Measurements from ENCODE around the gene TNFAIP2.
"Not testable (repeated sequence)": the region's sequence is repeated elsewhere in the genome, so short reads cannot be mapped to it uniquely, and the experiment has no call there.

TNFAIP2 gene

GRCh38 chr14:103118663-103119404 is 4.4 kb upstream of the TNFAIP2 start:
- no peak overlapping the region for H3K9ac ChIP-seq (ENCODE audit: low read length)
- H3K36me3 ChIP-seq (ENCODE audit: control insufficient read depth, insufficient read depth, low read length), result no peaks in the 10 kb centered on the region
- peaks cover 25% of the 10 kb centered on the region for H3K4me1 ChIP-seq (ENCODE audit: control insufficient read depth, insufficient read depth, low read length)
- H3K9me3 ChIP-seq (ENCODE audit: control insufficient read depth, insufficient read depth, low read depth, low read length), result no peaks in the 10 kb centered on the region
- no peaks in the 10 kb centered on the region; the same call in 1 of the 2 replicates for H3K27me3 ChIP-seq (ENCODE audit: control insufficient read depth, insufficient read depth, low read length)
- no peak overlapping the region for H3K4me3 ChIP-seq (ENCODE audit: low read depth, low read length)
- H3K27ac ChIP-seq (ENCODE audit: low read depth, low read length), result no peak overlapping the region

GRCh38 chr14:103119527-103119926 is 3.7 kb upstream of the TNFAIP2 start:
- H3K9ac ChIP-seq (ENCODE audit: low read length); H3K27me3 ChIP-seq (ENCODE audit: control insufficient read depth, insufficient read depth, low read length); H3K4me3 ChIP-seq (ENCODE audit: low read depth, low read length); H3K9me3 ChIP-seq (ENCODE audit: control insufficient read depth, insufficient read depth, low read depth, low read length); H3K27ac ChIP-seq (ENCODE audit: low read depth, low read length); H3K36me3 ChIP-seq (ENCODE audit: control insufficient read depth, insufficient read depth, low read length): not testable (repeated sequence)
- H3K4me1 ChIP-seq (ENCODE audit: control insufficient read depth, insufficient read depth, low read length), result peaks cover 30% of the 10 kb centered on the region

- H3K27me3 ChIP-seq (ENCODE audit: control insufficient read depth, insufficient read depth, low read length), result peaks cover 21% of the 10 kb centered on the region; the same call in 1 of the 2 replicates
- H3K36me3 ChIP-seq (ENCODE audit: control insufficient read depth, insufficient read depth, low read length), result no peaks in the 10 kb centered on the region
- peaks cover 30% of the 10 kb centered on the region for H3K4me1 ChIP-seq (ENCODE audit: control insufficient read depth, insufficient read depth, low read length)
- H3K27ac ChIP-seq (ENCODE audit: low read depth, low read length), result no peak overlapping the region
- H3K9ac ChIP-seq (ENCODE audit: low read length), result peak overlapping the region; percentile 5
- no peak overlapping the region for H3K4me3 ChIP-seq (ENCODE audit: low read depth, low read length)
- H3K9me3 ChIP-seq (ENCODE audit: control insufficient read depth, insufficient read depth, low read depth, low read length), result no peaks in the 10 kb centered on the region
These were observed 2.0 kb upstream of the TNFAIP2 start for GRCh38 chr14:103121121-103121845.

GRCh38 chr14:103121846-103122584 is 1.2 kb upstream of the TNFAIP2 start:
- Histone ChIP-seq H3K4me1 (ENCODE audit: control insufficient read depth, insufficient read depth, low read length) (peaks cover 35% of the 10 kb centered on the region), H3K9me3 (ENCODE audit: control insufficient read depth, insufficient read depth, low read depth, low read length) (no peaks in the 10 kb centered on the region), H3K27me3 (ENCODE audit: control insufficient read depth, insufficient read depth, low read length) (peaks cover 25% of the 10 kb centered on the region; the same call in 1 of the 2 replicates), H3K27ac (ENCODE audit: low read depth, low read length) (peak overlapping the region; percentile 38; the same call in 1 of the 2 replicates), H3K36me3 (ENCODE audit: control insufficient read depth, insufficient read depth, low read length) (no peaks in the 10 kb centered on the region), H3K4me3 (ENCODE audit: low read depth, low read length) (peak overlapping the region; percentile 59), H3K9ac (ENCODE audit: low read length) (peak overlapping the region; percentile 37)

GRCh38 chr14:103122585-103122946 is 695 bp upstream of the TNFAIP2 start:
- Histone ChIP-seq H3K27ac (ENCODE audit: low read depth, low read length) (peak overlapping the region; percentile 38; the same call in 1 of the 2 replicates), H3K27me3 (ENCODE audit: control insufficient read depth, insufficient read depth, low read length) (peaks cover 28% of the 10 kb centered on the region; the same call in 1 of the 2 replicates), H3K4me3 (ENCODE audit: low read depth, low read length) (peak overlapping the region; percentile 59), H3K9ac (ENCODE audit: low read length) (peak overlapping the region; percentile 37), H3K4me1 (ENCODE audit: control insufficient read depth, insufficient read depth, low read length) (peaks cover 36% of the 10 kb centered on the region), H3K36me3 (ENCODE audit: control insufficient read depth, insufficient read depth, low read length) (no peaks in the 10 kb centered on the region), H3K9me3 (ENCODE audit: control insufficient read depth, insufficient read depth, low read depth, low read length) (no peaks in the 10 kb centered on the region)

GRCh38 chr14:103123634-103124500 is 606 bp downstream of the TNFAIP2 start:
- peak overlapping the region; percentile 59 for H3K4me3 ChIP-seq (ENCODE audit: low read depth, low read length)
- peaks cover 44% of the 10 kb centered on the region for H3K4me1 ChIP-seq (ENCODE audit: control insufficient read depth, insufficient read depth, low read length)
- H3K9me3 ChIP-seq (ENCODE audit: control insufficient read depth, insufficient read depth, low read depth, low read length), result no peaks in the 10 kb centered on the region
- H3K27ac ChIP-seq (ENCODE audit: low read depth, low read length), result no peak overlapping the region
- H3K9ac ChIP-seq (ENCODE audit: low read length), result peak overlapping the region; percentile 13
- H3K27me3 ChIP-seq (ENCODE audit: control insufficient read depth, insufficient read depth, low read length), result peaks cover 33% of the 10 kb centered on the region; the same call in 1 of the 2 replicates
- no peaks in the 10 kb centered on the region; the same call in 1 of the 2 replicates for H3K36me3 ChIP-seq (ENCODE audit: control insufficient read depth, insufficient read depth, low read length)

GRCh38 chr14:103124501-103125001 is 1.3 kb downstream of the TNFAIP2 start:
- Histone ChIP-seq H3K4me1 (ENCODE audit: control insufficient read depth, insufficient read depth, low read length) (peaks cover 41% of the 10 kb centered on the region), H3K4me3 (ENCODE audit: low read depth, low read length) (peak overlapping the region; percentile 59; the same call in 1 of the 2 replicates), H3K9ac (ENCODE audit: low read length) (no peak overlapping the region)

GRCh38 chr14:103125098-103126070 is 2.1 kb downstream of the TNFAIP2 start:
- H3K9ac ChIP-seq (ENCODE audit: low read length), result no peak overlapping the region
- no peak overlapping the region for H3K27ac ChIP-seq (ENCODE audit: low read depth, low read length)
- no peaks in the 10 kb centered on the region for H3K9me3 ChIP-seq (ENCODE audit: control insufficient read depth, insufficient read depth, low read depth, low read length)
- no peak overlapping the region for H3K4me3 ChIP-seq (ENCODE audit: low read depth, low read length)
- peaks cover 33% of the 10 kb centered on the region; the same call in 1 of the 2 replicates for H3K27me3 ChIP-seq (ENCODE audit: control insufficient read depth, insufficient read depth, low read length)
- H3K4me1 ChIP-seq (ENCODE audit: control insufficient read depth, insufficient read depth, low read length), result peaks cover 41% of the 10 kb centered on the region
- H3K36me3 ChIP-seq (ENCODE audit: control insufficient read depth, insufficient read depth, low read length), result peaks cover 8% of the 10 kb centered on the region; the same call in 1 of the 2 replicates

More at GRCh38 chr14:103124501-103125001, 1.3 kb downstream of the TNFAIP2 start:
- Histone ChIP-seq H3K36me3 (ENCODE audit: control insufficient read depth, insufficient read depth, low read length) (no peaks in the 10 kb centered on the region; the same call in 1 of the 2 replicates), H3K27me3 (ENCODE audit: control insufficient read depth, insufficient read depth, low read length) (peaks cover 33% of the 10 kb centered on the region; the same call in 1 of the 2 replicates), H3K27ac (ENCODE audit: low read depth, low read length) (no peak overlapping the region), H3K9me3 (ENCODE audit: control insufficient read depth, insufficient read depth, low read depth, low read length) (no peaks in the 10 kb centered on the region)

GRCh38 chr14:103126088-103126872 is 3.0 kb downstream of the TNFAIP2 start:
- Histone ChIP-seq H3K9me3 (ENCODE audit: control insufficient read depth, insufficient read depth, low read depth, low read length) (no peaks in the 10 kb centered on the region), H3K9ac (ENCODE audit: low read length) (no peak overlapping the region), H3K36me3 (ENCODE audit: control insufficient read depth, insufficient read depth, low read length) (peaks cover 16% of the 10 kb centered on the region; the same call in 1 of the 2 replicates), H3K27ac (ENCODE audit: low read depth, low read length) (no peak overlapping the region), H3K4me1 (ENCODE audit: control insufficient read depth, insufficient read depth, low read length) (peaks cover 37% of the 10 kb centered on the region), H3K4me3 (ENCODE audit: low read depth, low read length) (peak overlapping the region; percentile 46; the same call in 1 of the 2 replicates), H3K27me3 (ENCODE audit: control insufficient read depth, insufficient read depth, low read length) (peaks cover 33% of the 10 kb centered on the region; the same call in 1 of the 2 replicates)
